Retinal pigment epithelial cell (primary cell): ENCODE data around the gene PRSS27.
A peak's percentile ranks its signal among the peaks of the same experiment; 100 is the strongest.
"Not testable (repeated sequence)": the region's sequence is repeated elsewhere in the genome, so short reads cannot be mapped to it uniquely, and the experiment has no call there.

ENCODE experiments used
- DNase-seq: peaks from one replicate; pipeline ENCODE4 v3.0.0-alpha.2; 2010; ENCODE audit warnings: low read depth
- H3K4me3 ChIP-seq: 2 replicates; pipeline ENCODE4 v1.5.1; 2011; ENCODE audit warnings: mild to moderate bottlenecking, low read length, control low read depth, moderate library complexity
- TF ChIP-seq, protein P1 (sequence below): conservative IDR thresholded peaks from 2 replicates; pipeline ENCODE4 v1.5.1; 2011; ENCODE audit warnings: low read depth, low read length, control low read depth, inconsistent platforms

Gene PRSS27

GRCh38 chr16:2728034-2728433 is 8.0 kb upstream of the PRSS27 start:
- DNase-seq = no peak
- TF ChIP-seq, protein P1, sequence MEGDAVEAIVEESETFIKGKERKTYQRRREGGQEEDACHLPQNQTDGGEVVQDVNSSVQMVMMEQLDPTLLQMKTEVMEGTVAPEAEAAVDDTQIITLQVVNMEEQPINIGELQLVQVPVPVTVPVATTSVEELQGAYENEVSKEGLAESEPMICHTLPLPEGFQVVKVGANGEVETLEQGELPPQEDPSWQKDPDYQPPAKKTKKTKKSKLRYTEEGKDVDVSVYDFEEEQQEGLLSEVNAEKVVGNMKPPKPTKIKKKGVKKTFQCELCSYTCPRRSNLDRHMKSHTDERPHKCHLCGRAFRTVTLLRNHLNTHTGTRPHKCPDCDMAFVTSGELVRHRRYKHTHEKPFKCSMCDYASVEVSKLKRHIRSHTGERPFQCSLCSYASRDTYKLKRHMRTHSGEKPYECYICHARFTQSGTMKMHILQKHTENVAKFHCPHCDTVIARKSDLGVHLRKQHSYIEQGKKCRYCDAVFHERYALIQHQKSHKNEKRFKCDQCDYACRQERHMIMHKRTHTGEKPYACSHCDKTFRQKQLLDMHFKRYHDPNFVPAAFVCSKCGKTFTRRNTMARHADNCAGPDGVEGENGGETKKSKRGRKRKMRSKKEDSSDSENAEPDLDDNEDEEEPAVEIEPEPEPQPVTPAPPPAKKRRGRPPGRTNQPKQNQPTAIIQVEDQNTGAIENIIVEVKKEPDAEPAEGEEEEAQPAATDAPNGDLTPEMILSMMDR = no peak
- H3K4me3 ChIP-seq = no peak overlapping the region

DNA sequence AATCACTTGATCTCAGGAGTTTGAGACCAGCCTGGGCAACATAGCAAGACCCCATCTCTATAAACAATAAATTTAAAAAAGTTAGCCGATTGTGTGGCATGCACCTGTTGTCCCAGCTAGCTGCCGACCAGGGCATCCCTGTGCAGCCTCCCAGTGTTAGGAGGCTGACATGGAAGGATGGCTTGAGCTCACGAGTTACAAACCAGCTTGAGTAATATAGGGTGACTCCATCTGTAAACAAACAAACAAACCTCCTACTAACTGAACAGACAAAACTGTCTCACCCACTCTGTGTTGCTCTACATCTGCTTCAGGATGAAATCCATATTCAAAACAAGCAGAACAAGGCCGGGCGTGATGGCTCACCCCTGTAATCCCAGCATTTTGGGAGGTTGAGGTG is 6.9 kb upstream of the PRSS27 start:
- no peak overlapping the region for H3K4me3 ChIP-seq
- DNase-seq = no peak
- TF ChIP-seq, protein P1 = no peak

DNA sequence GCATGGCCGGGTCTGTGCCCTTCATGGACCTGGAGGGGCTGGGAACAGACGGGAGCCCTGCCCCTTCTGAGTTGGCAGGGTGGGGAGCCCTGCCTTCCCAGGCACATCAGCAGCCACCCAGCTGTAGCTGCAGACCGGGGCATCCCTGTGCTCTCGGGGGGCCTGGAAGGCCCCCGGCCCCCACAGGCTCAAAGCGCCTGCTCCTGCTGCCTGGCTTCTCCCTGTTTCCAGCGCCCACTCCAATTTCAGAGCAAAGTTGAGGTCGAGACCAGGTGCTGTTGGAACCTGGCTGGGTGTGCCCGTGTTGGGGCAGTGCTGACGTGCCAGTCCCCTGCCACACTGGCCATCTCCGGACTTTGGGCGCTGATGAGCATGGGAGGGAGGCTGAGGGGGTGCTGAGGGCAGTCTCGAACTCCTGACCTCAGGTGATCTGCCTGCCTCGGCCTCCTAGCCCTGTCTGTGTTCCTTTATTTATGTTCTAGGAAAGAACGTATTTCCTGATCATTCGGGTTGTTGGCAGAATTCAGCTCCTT is 4.9 kb upstream of the PRSS27 start:
- TF ChIP-seq, protein P1 = no peak
- no peak overlapping the region for H3K4me3 ChIP-seq
- no peak for DNase-seq

- no peak overlapping the region for H3K4me3 ChIP-seq
- DNase-seq = no peak
- TF ChIP-seq, protein P1 = no peak
Measured at GRCh38 chr16:2724088-2724676, 4.2 kb upstream of the PRSS27 start.

- H3K4me3 ChIP-seq = peak overlapping the region; percentile 45
- DNase-seq = not testable (repeated sequence)
Measured at GRCh38 chr16:2721634-2722173, 1.7 kb upstream of the PRSS27 start.

- peak overlapping the region; percentile 51 for H3K4me3 ChIP-seq
- DNase-seq = peak; percentile 39
- TF ChIP-seq, protein P1 = peak; percentile 45
Measured at GRCh38 chr16:2720719-2721633, 952 bp upstream of the PRSS27 start.

GRCh38 chr16:2719328-2720063 is 528 bp downstream of the PRSS27 start:
- DNase-seq = no peak
- TF ChIP-seq, protein P1 = no peak
- H3K4me3 ChIP-seq = no peak overlapping the region
